ENCODE results near the gene SYCP1.

- TF ChIP-seq SUZ12 (IDR thresholded peaks at IDR 0.05; ENCODE audit: extremely low read depth, insufficient read depth, insufficient read length) (no peak), YY1 (IDR thresholded peaks at IDR 0.05; ENCODE audit: insufficient read depth, insufficient read length) (no peak), ZNF274 (IDR thresholded peaks at IDR 0.05; ENCODE audit: low read depth, low read length) (no peak)
Observed at GRCh38 chr1:115029526-115029925, 174.9 kb downstream of the SYCP1 start, which contains the start of gene TSHB.
